WTC11 (cell line): Measurements from ENCODE around the gene EVL. TPM values are rescaled to one million over a fixed set of nuclear protein-coding genes. Genes with fewer than 3 reads are reported as not detected.

ENCODE experiments used
- ATAC-seq: fragments of 200-7000 bp; cut with Tn5 transposase; 2 replicates; pipeline ENCODE4 v1.10.0; 2021; ENCODE audit warnings: mild to moderate bottlenecking, moderate library complexity
- CTCF ChIA-PET: fragments of 300-600 bp; sonication (Branson Sonifier 250); formaldehyde crosslinking; loops from one replicate; lab custom pipeline; 2021; ENCODE audit warnings: antibody characterized with exemption; lab: Charles Lee
- POLR2A ChIA-PET: fragments of 350-600 bp; sonication (Branson Sonifier 250); formaldehyde crosslinking; loops from one replicate; lab custom pipeline; 2021; ENCODE audit warnings: antibody characterized with exemption; lab: Charles Lee
- DNase-seq: peaks from one replicate; pipeline ENCODE4 v3.0.0; 2021; ENCODE audit warnings: low spot score
- H3K27ac Mint-ChIP-seq: 2 replicates; pipeline ENCODE4 v1.8.0; 2021; ENCODE audit warnings: mixed read lengths
- H3K27me3 Mint-ChIP-seq: 2 replicates; pipeline ENCODE4 v1.8.0; 2021; ENCODE audit warnings: low read depth, mild to moderate bottlenecking, moderate library complexity, mixed read lengths
- H3K36me3 Mint-ChIP-seq: 2 replicates; pipeline ENCODE4 v1.8.0; 2021; ENCODE audit warnings: mixed read lengths
- H3K4me1 Mint-ChIP-seq: 2 replicates; pipeline ENCODE4 v1.8.0; 2022; ENCODE audit warnings: mixed read lengths
- H3K4me3 Mint-ChIP-seq: 2 replicates; pipeline ENCODE4 v1.8.0; 2021; ENCODE audit warnings: mild to moderate bottlenecking, moderate library complexity, mixed read lengths
- H3K9me3 Mint-ChIP-seq: 2 replicates; pipeline ENCODE4 v1.8.0; 2021; ENCODE audit warnings: mixed read lengths
- ATF1 ChIP-seq: sonication (generic); formaldehyde crosslinking; IDR thresholded peaks from 2 replicates; pipeline ENCODE4 v1.8.1; 2023; ENCODE audit warnings: mild to moderate bottlenecking, moderate library complexity, missing genetic modification reagents
- CBFB ChIP-seq: sonication (generic); formaldehyde crosslinking; IDR thresholded peaks from 2 replicates; pipeline ENCODE4 v1.8.1; 2022; ENCODE audit warnings: mild to moderate bottlenecking, low read depth, missing genetic modification reagents
- FOXP1 ChIP-seq: sonication (generic); formaldehyde crosslinking; IDR thresholded peaks from 2 replicates; pipeline ENCODE4 v1.8.0; 2022; ENCODE audit warnings: missing genetic modification reagents, mild to moderate bottlenecking, moderate library complexity, borderline replicate concordance
- GRHL2 ChIP-seq: fragments of 250-450 bp; sonication (Bioruptor Pico); IDR thresholded peaks from 2 replicates; pipeline ENCODE4 v1.8.0; 2022; ENCODE audit warnings: mild to moderate bottlenecking, moderate library complexity; ENCODE audit not compliant: insufficient replicate concordance, severe bottlenecking
- GTF2I ChIP-seq: fragments of 250-450 bp; sonication (Bioruptor Pico); conservative IDR thresholded peaks from 2 replicates; pipeline ENCODE4 v1.4.0; 2021; ENCODE audit warnings: mild to moderate bottlenecking
- HMGA2 ChIP-seq: fragments of 250-450 bp; sonication (Bioruptor Pico); IDR thresholded peaks from 2 replicates; pipeline ENCODE4 v1.4.0; 2021; ENCODE audit warnings: mild to moderate bottlenecking, moderate library complexity
- KAT7 ChIP-seq: sonication (generic); formaldehyde crosslinking; IDR thresholded peaks from 2 replicates; pipeline ENCODE4 v1.8.1; 2023; ENCODE audit warnings: missing genetic modification reagents, mild to moderate bottlenecking, borderline replicate concordance
- MAX ChIP-seq: sonication (generic); formaldehyde crosslinking; IDR thresholded peaks from 2 replicates; pipeline ENCODE4 v1.8.0; 2022; ENCODE audit warnings: mild to moderate bottlenecking, missing genetic modification reagents
- MLX ChIP-seq: sonication (generic); formaldehyde crosslinking; IDR thresholded peaks from 2 replicates; pipeline ENCODE4 v1.8.1; 2023; ENCODE audit warnings: mild to moderate bottlenecking, missing genetic modification reagents, moderate library complexity
- MXD4 ChIP-seq: fragments of 250-450 bp; sonication (Bioruptor Pico); IDR thresholded peaks from 2 replicates; pipeline ENCODE4 v1.8.0; 2021; ENCODE audit warnings: mild to moderate bottlenecking, moderate library complexity, borderline replicate concordance
- MYBL2 ChIP-seq: sonication (generic); formaldehyde crosslinking; IDR thresholded peaks from 2 replicates; pipeline ENCODE4 v1.8.1; 2023; ENCODE audit warnings: mild to moderate bottlenecking, moderate library complexity, missing genetic modification reagents
- NFE2L1 ChIP-seq: sonication (generic); formaldehyde crosslinking; IDR thresholded peaks from 2 replicates; pipeline ENCODE4 v1.8.1; 2023; ENCODE audit warnings: missing genetic modification reagents
- NFYB ChIP-seq: sonication (generic); formaldehyde crosslinking; conservative IDR thresholded peaks from 2 replicates; pipeline ENCODE4 v1.8.0; 2022; ENCODE audit warnings: low read depth, missing genetic modification reagents
- PRRX2 ChIP-seq: fragments of 250-450 bp; sonication (Bioruptor Pico); IDR thresholded peaks from 2 replicates; pipeline ENCODE4 v1.8.0; 2021; ENCODE audit warnings: mild to moderate bottlenecking
- SMAD4 ChIP-seq: sonication (generic); formaldehyde crosslinking; IDR thresholded peaks from 2 replicates; pipeline ENCODE4 v1.8.0; 2022; ENCODE audit warnings: mild to moderate bottlenecking, missing genetic modification reagents
- SOX15 ChIP-seq: fragments of 250-450 bp; sonication (Bioruptor Pico); IDR thresholded peaks from 2 replicates; pipeline ENCODE4 v1.9.0; 2021; ENCODE audit warnings: mild to moderate bottlenecking
- TCF7 ChIP-seq: sonication (generic); formaldehyde crosslinking; IDR thresholded peaks from 2 replicates; pipeline ENCODE4 v1.8.0; 2022; ENCODE audit warnings: mild to moderate bottlenecking, low read depth, missing genetic modification reagents, moderate library complexity
- TEAD4 ChIP-seq: sonication (generic); formaldehyde crosslinking; IDR thresholded peaks from 2 replicates; pipeline ENCODE4 v1.8.0; 2022; ENCODE audit warnings: mild to moderate bottlenecking, missing genetic modification reagents
- TP53 ChIP-seq: sonication (generic); formaldehyde crosslinking; IDR thresholded peaks from 2 replicates; pipeline ENCODE4 v1.8.1; 2023; ENCODE audit warnings: mild to moderate bottlenecking, missing genetic modification reagents
- USF1 ChIP-seq: sonication (generic); formaldehyde crosslinking; IDR thresholded peaks from 2 replicates; pipeline ENCODE4 v1.8.0; 2022; ENCODE audit warnings: mild to moderate bottlenecking, missing genetic modification reagents
- ZBTB43 ChIP-seq: sonication (generic); formaldehyde crosslinking; IDR thresholded peaks from 2 replicates; pipeline ENCODE4 v1.8.1; 2023; ENCODE audit warnings: mild to moderate bottlenecking, missing genetic modification reagents
- ZMAT4 ChIP-seq: fragments of 250-450 bp; sonication (Bioruptor Pico); IDR thresholded peaks from 2 replicates; pipeline ENCODE4 v1.9.0; 2021; ENCODE audit warnings: mild to moderate bottlenecking
- ZNF121 ChIP-seq: sonication (generic); formaldehyde crosslinking; IDR thresholded peaks from 2 replicates; pipeline ENCODE4 v1.8.0; 2023; ENCODE audit warnings: missing genetic modification reagents
- ZNF138 ChIP-seq: sonication (generic); formaldehyde crosslinking; conservative IDR thresholded peaks from 2 replicates; pipeline ENCODE4 v1.8.1; 2022; ENCODE audit warnings: mild to moderate bottlenecking, moderate library complexity, missing genetic modification reagents
- ZNF232 ChIP-seq: sonication (generic); formaldehyde crosslinking; IDR thresholded peaks from 2 replicates; pipeline ENCODE4 v1.8.0; 2022; ENCODE audit warnings: mild to moderate bottlenecking, missing genetic modification reagents
- ZNF317 ChIP-seq: sonication (generic); formaldehyde crosslinking; IDR thresholded peaks from 2 replicates; pipeline ENCODE4 v1.8.1; 2023; ENCODE audit warnings: low read depth, mild to moderate bottlenecking, moderate library complexity, missing genetic modification reagents, borderline replicate concordance
- ZNF532 ChIP-seq: fragments of 250-450 bp; sonication (Bioruptor Pico); IDR thresholded peaks from 2 replicates; pipeline ENCODE4 v1.9.0; 2021; ENCODE audit warnings: mild to moderate bottlenecking, borderline replicate concordance
- ZNF671 ChIP-seq: fragments of 250-450 bp; sonication (Bioruptor Pico); IDR thresholded peaks from 2 replicates; pipeline ENCODE4 v1.8.0; 2021; ENCODE audit warnings: mild to moderate bottlenecking
- total RNA-seq: library from RNA; stranded (reverse); gene quantifications from 3 replicates; pipeline ENCODE4 v1.2.3, GENCODE V29; 2021

The EVL gene
- total RNA-seq, 1 experiment from 2014 or later, result 60.8 TPM

- DNase-seq, result no peak
- H3K9me3 Mint-ChIP-seq, result no peaks in the 10 kb centered on the region
Observed at GRCh38 chr14:100084591-100084990, 19.4 kb downstream of the EVL start.

GRCh38 chr14:100085462-100085861 lies 20.2 kb downstream of the EVL start:
- 0 out of 2 replicates have a peak, but pooled peaks cover under 1% of the 10 kb centered on the region for H3K4me1 Mint-ChIP-seq
- ATAC-seq (no peak), DNase-seq (no peak)
- peaks cover 6% of the 10 kb centered on the region; the same call in 1 of the 2 replicates for H3K36me3 Mint-ChIP-seq
- H3K27ac Mint-ChIP-seq, result no peak overlapping the region
- TF ChIP-seq MAX (CRISPR knock-in tag) (no peak), ZNF121 (CRISPR knock-in tag) (no peak), KAT7 (CRISPR knock-in tag) (no peak), NFYB (no peak), ZNF232 (no peak), GRHL2 (CRISPR knock-in tag) (no peak), CBFB (CRISPR knock-in tag) (no peak), GTF2I (CRISPR knock-in tag) (no peak), MYBL2 (no peak), SOX15 (CRISPR knock-in tag) (no peak), MLX (CRISPR knock-in tag) (no peak), ZNF138 (CRISPR knock-in tag) (no peak), MXD4 (CRISPR knock-in tag) (no peak), USF1 (CRISPR knock-in tag) (no peak), TEAD4 (CRISPR knock-in tag) (no peak), ATF1 (CRISPR knock-in tag) (no peak), TP53 (CRISPR knock-in tag) (no peak)
- ChIA-PET CTCF (interaction anchor here (1.9 kb wide), 1 partner anchor 23 kb away, joined by 6 read pairs; no protein-coding TSS in a partner anchor), POLR2A (no interaction called here)
- no peaks in the 10 kb centered on the region for H3K9me3 Mint-ChIP-seq
- H3K27me3 Mint-ChIP-seq, result no peaks in the 10 kb centered on the region
- H3K4me3 Mint-ChIP-seq, result no peak overlapping the region

More at GRCh38 chr14:100084591-100084990, 19.4 kb downstream of the EVL start:
- CTCF ChIA-PET, result interaction anchor here (1.5 to 1.9 kb wide), 2 partner anchors 24 to 101 kb away, joined by 3 to 6 read pairs; no protein-coding TSS in a partner anchor
- H3K4me3 Mint-ChIP-seq, result no peak overlapping the region
- no peak for TF ChIP-seq ZBTB43 (CRISPR knock-in tag)
- TF ChIP-seq ZNF671 (CRISPR knock-in tag), result no peak
- H3K27me3 Mint-ChIP-seq, result no peaks in the 10 kb centered on the region
- no peak overlapping the region for H3K27ac Mint-ChIP-seq
- peaks cover 6% of the 10 kb centered on the region; the same call in 1 of the 2 replicates for H3K36me3 Mint-ChIP-seq
- H3K4me1 Mint-ChIP-seq, result peaks cover 8% of the 10 kb centered on the region
- ATAC-seq, result no peak
- POLR2A ChIA-PET, result no interaction called here

- Mint-ChIP-seq H3K27me3 (no peaks in the 10 kb centered on the region), H3K36me3 (peaks cover 6% of the 10 kb centered on the region; the same call in 1 of the 2 replicates), H3K4me3 (no peak overlapping the region), H3K9me3 (no peaks in the 10 kb centered on the region), H3K27ac (no peak overlapping the region), H3K4me1 (no peaks in the 10 kb centered on the region)
- ChIA-PET POLR2A (no interaction called here), CTCF (no interaction called here)
- DNase-seq, result no peak
- ATAC-seq, result no peak
- TF ChIP-seq HMGA2 (no peak), ZNF532 (CRISPR knock-in tag) (no peak), ZNF317 (CRISPR knock-in tag) (no peak), PRRX2 (CRISPR knock-in tag) (no peak), TCF7 (CRISPR knock-in tag) (no peak), NFE2L1 (CRISPR knock-in tag) (no peak), FOXP1 (CRISPR knock-in tag) (no peak), ZMAT4 (CRISPR knock-in tag) (no peak), SMAD4 (CRISPR knock-in tag) (no peak)
Observed at GRCh38 chr14:100086361-100086760, 21.1 kb downstream of the EVL start.
